ENCODE measurements around the gene HHATL. TPM values are rescaled to one million over a fixed set of nuclear protein-coding genes. Genes with fewer than 3 reads are reported as not detected.

HHATL gene
- total and polyA plus RNA-seq, 4 donors, result 1.4 to 1.5 TPM; not detected in 2

DNA sequence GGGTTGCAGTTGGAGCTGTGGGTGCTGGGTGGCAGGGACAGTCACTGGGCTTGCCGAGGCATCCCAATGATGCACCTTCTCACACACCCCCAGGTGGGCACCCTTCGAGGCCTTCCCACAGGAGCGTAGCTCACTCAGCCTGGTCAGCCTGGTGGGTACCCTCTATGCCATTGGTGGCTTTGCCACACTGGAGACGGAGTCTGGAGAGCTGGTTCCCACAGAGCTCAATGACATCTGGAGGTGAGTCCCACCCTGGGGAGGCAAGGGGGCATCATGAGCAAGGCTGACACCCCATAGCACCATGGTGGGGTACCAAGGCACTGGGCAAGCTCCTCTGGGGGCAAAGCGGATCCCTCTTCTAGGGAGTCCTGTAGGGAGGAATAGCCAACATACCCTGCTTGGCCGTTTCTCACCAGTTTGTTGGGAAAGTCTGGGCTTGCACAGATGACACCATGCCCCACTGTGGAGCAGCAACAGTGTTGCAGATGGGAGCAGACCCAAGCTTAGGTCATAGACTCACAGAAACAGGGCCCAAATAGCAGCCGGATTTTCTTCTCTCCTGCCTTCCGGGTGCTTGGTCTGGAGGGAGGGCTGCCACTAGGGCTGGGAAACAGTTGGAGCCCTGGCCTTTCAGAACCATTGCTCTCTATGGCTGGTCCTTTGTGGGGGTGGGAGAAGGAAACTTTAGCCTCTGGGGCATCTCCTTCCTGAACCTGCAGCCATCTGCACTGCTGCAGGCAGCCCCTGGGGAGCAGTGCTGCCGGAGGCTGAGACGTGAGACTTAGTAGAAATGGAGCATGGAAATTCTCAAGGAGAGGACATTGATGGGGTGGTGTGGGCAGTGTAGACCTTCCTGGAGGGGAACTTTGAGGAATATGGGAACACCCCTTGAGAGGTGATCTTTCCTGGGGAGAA is 11.6 kb downstream of the HHATL start:
- Histone ChIP-seq H3K9me3 (ENCODE audit: control insufficient read depth, low read length) (no peaks in the 10 kb centered on the region), H3K4me1 (ENCODE audit: control insufficient read depth in 1 of 2, insufficient read depth in 2 of 2, low read length in 2 of 2) (no peaks in the 10 kb centered on the region), H3K27ac (ENCODE audit: low read depth in 1 of 2, low read length in 2 of 2) (no peak overlapping the region), H3K4me3 (ENCODE audit: low read length in 2 of 2) (no peak overlapping the region), H3K27me3 (ENCODE audit: control insufficient read depth in 1 of 2, insufficient read depth in 2 of 2, low read length in 1 of 2) (no peaks in the 10 kb centered on the region), H3K36me3 (ENCODE audit: control insufficient read depth in 1 of 2, insufficient read depth in 2 of 2, low read length in 1 of 2) (no peaks in the 10 kb centered on the region)
- WGBS, 2 donors, result 71 to 78% methylated on average over 10 of the region's 10 CpGs
- DNase-seq (peak; percentile 28 to 62), ATAC-seq (ENCODE audit: low FRiP score) (no peak)
- intact Hi-C loops (cut with DNase I), result no loop called here

- intact Hi-C loops (cut with DNase I), result no loop called here
- Histone ChIP-seq H3K4me1 (ENCODE audit: control insufficient read depth in 1 of 2, insufficient read depth in 2 of 2, low read length in 2 of 2) (no peaks in the 10 kb centered on the region), H3K27ac (ENCODE audit: low read depth in 1 of 2, low read length in 2 of 2) (no peak overlapping the region), H3K9me3 (ENCODE audit: control insufficient read depth, low read length) (no peaks in the 10 kb centered on the region), H3K36me3 (ENCODE audit: control insufficient read depth in 1 of 2, insufficient read depth in 2 of 2, low read length in 1 of 2) (no peaks in the 10 kb centered on the region), H3K27me3 (ENCODE audit: control insufficient read depth in 1 of 2, insufficient read depth in 2 of 2, low read length in 1 of 2) (no peaks in the 10 kb centered on the region), H3K4me3 (ENCODE audit: low read length in 2 of 2) (no peak overlapping the region)
- DNase-seq, result peak; percentile 12 to 53
- ATAC-seq (ENCODE audit: low FRiP score), result no peak
- 91 to 97% methylated on average over 7 of the region's 7 CpGs for WGBS, 2 donors
Measured at GRCh38 chr3:42690191-42690590, 12.4 kb downstream of the HHATL start.

GRCh38 chr3:42689421-42690014 is 13.1 kb downstream of the HHATL start:
- 93 to 97% methylated on average over 9 of the region's 9 CpGs for WGBS, 2 donors

GRCh38 chr3:42688487-42689420 is 13.8 kb downstream of the HHATL start:
- Histone ChIP-seq H3K36me3 (ENCODE audit: control insufficient read depth in 1 of 2, insufficient read depth in 2 of 2, low read length in 1 of 2) (no peaks in the 10 kb centered on the region), H3K4me3 (ENCODE audit: low read length in 2 of 2) (no peak overlapping the region), H3K27me3 (ENCODE audit: control insufficient read depth in 1 of 2, insufficient read depth in 2 of 2, low read length in 1 of 2) (no peaks in the 10 kb centered on the region), H3K4me1 (ENCODE audit: control insufficient read depth in 1 of 2, insufficient read depth in 2 of 2, low read length in 2 of 2) (no peaks in the 10 kb centered on the region), H3K27ac (ENCODE audit: low read depth in 1 of 2, low read length in 2 of 2) (no peak overlapping the region), H3K9me3 (ENCODE audit: control insufficient read depth, low read length) (no peaks in the 10 kb centered on the region)
- DNase-seq (peak; percentile 31 to 62), ATAC-seq (ENCODE audit: low FRiP score) (no peak)
- 95% methylated on average over 22 of the region's 22 CpGs for WGBS, 2 donors
- intact Hi-C loops (cut with DNase I), result loop anchor here in 1 of 2 donors (10.0 kb wide), 1 partner anchor 56 kb away; no protein-coding TSS in a partner anchor

More at GRCh38 chr3:42689421-42690014, 13.1 kb downstream of the HHATL start:
- no peak overlapping the region for H3K27ac ChIP-seq (ENCODE audit: low read depth in 1 of 2, low read length in 2 of 2)
- ATAC-seq (ENCODE audit: low FRiP score) (no peak), DNase-seq (peak; percentile 24 to 33)
- intact Hi-C loops (cut with DNase I), result loop anchor here in 1 of 2 donors (10.0 kb wide), 1 partner anchor 55 kb away; no protein-coding TSS in a partner anchor
- no peaks in the 10 kb centered on the region for H3K9me3 ChIP-seq (ENCODE audit: control insufficient read depth, low read length)
- H3K4me3 ChIP-seq (ENCODE audit: low read length in 2 of 2), result no peak overlapping the region
- no peaks in the 10 kb centered on the region for H3K27me3 ChIP-seq (ENCODE audit: control insufficient read depth in 1 of 2, insufficient read depth in 2 of 2, low read length in 1 of 2)
- no peaks in the 10 kb centered on the region for H3K36me3 ChIP-seq (ENCODE audit: control insufficient read depth in 1 of 2, insufficient read depth in 2 of 2, low read length in 1 of 2)
- H3K4me1 ChIP-seq (ENCODE audit: control insufficient read depth in 1 of 2, insufficient read depth in 2 of 2, low read length in 2 of 2), result no peaks in the 10 kb centered on the region

GRCh38 chr3:42688016-42688415 is 14.6 kb downstream of the HHATL start:
- intact Hi-C loops (cut with DNase I), result loop anchor here in 1 of 2 donors (10.0 kb wide), 1 partner anchor 57 kb away; no protein-coding TSS in a partner anchor
- H3K36me3 ChIP-seq (ENCODE audit: control insufficient read depth in 1 of 2, insufficient read depth in 2 of 2, low read length in 1 of 2), result no peaks in the 10 kb centered on the region
- no peaks in the 10 kb centered on the region for H3K27me3 ChIP-seq (ENCODE audit: control insufficient read depth in 1 of 2, insufficient read depth in 2 of 2, low read length in 1 of 2)
- WGBS, 2 donors, result 95 to 96% methylated on average over 15 of the region's 15 CpGs
- no peaks in the 10 kb centered on the region for H3K9me3 ChIP-seq (ENCODE audit: control insufficient read depth, low read length)
- H3K4me1 ChIP-seq (ENCODE audit: control insufficient read depth in 1 of 2, insufficient read depth in 2 of 2, low read length in 2 of 2), result peaks cover 0 to 3% of the 10 kb centered on the region in 2 donors
- peak; percentile 37 to 73 for DNase-seq
- no peak for ATAC-seq (ENCODE audit: low FRiP score)
- no peak overlapping the region for H3K27ac ChIP-seq (ENCODE audit: low read depth in 1 of 2, low read length in 2 of 2)
- H3K4me3 ChIP-seq (ENCODE audit: low read length in 2 of 2), result no peak overlapping the region

- Histone ChIP-seq H3K27ac (ENCODE audit: low read depth in 1 of 2, low read length in 2 of 2) (no peak overlapping the region), H3K36me3 (ENCODE audit: control insufficient read depth in 1 of 2, insufficient read depth in 2 of 2, low read length in 1 of 2) (no peaks in the 10 kb centered on the region), H3K9me3 (ENCODE audit: control insufficient read depth, low read length) (no peaks in the 10 kb centered on the region), H3K4me1 (ENCODE audit: control insufficient read depth in 1 of 2, insufficient read depth in 2 of 2, low read length in 2 of 2) (peaks cover 0 to 3% of the 10 kb centered on the region in 2 donors), H3K27me3 (ENCODE audit: control insufficient read depth in 1 of 2, insufficient read depth in 2 of 2, low read length in 1 of 2) (no peaks in the 10 kb centered on the region), H3K4me3 (ENCODE audit: low read length in 2 of 2) (no peak overlapping the region)
- ATAC-seq (ENCODE audit: low FRiP score), result no peak
- 85 to 86% methylated on average over 7 of the region's 7 CpGs for WGBS, 2 donors
- DNase-seq, result peak; percentile 33 to 43
- intact Hi-C loops (cut with DNase I), result loop anchor here in 1 of 2 donors (10.0 kb wide), 1 partner anchor 58 kb away; no protein-coding TSS in a partner anchor
Measured at GRCh38 chr3:42686832-42687650, 15.6 kb downstream of the HHATL start.

DNA sequence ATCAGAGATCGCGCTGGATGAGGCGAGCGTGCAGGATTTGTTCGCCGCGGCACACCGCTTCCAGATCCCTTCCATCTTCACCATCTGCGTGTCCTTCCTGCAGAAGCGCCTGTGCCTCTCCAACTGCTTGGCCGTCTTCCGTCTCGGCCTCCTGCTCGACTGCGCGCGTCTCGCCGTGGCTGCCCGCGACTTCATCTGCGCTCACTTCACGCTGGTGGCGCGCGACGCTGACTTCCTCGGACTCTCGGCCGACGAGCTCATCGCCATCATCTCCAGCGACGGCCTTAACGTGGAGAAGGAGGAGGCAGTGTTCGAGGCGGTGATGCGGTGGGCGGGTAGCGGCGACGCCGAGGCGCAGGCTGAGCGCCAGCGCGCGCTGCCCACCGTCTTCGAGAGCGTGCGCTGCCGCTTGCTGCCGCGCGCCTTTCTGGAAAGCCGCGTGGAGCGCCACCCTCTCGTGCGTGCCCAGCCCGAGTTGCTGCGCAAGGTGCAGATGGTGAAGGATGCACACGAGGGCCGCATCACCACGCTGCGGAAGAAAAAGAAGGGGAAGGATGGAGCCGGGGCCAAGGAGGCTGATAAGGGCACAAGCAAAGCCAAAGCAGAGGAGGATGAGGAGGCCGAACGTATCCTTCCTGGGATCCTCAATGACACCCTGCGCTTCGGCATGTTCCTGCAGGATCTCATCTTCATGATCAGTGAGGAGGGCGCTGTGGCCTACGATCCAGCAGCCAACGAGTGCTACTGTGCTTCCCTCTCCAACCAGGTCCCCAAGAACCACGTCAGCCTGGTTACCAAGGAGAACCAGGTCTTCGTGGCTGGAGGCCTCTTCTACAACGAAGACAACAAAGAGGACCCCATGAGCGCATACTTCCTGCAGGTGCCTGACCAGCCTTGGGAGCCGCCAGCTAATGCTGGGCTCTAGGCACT is 16.4 kb downstream of the HHATL start:
- WGBS, 2 donors, result 31 to 36% methylated on average over 80 of the region's 80 CpGs
- H3K4me3 ChIP-seq (ENCODE audit: low read length in 2 of 2), result no peak overlapping the region

More for the DNA sequence above, 16.4 kb downstream of the HHATL start:
- DNase-seq, result peak; percentile 49 to 75
- ATAC-seq (ENCODE audit: low FRiP score), result no peak
- H3K9me3 ChIP-seq (ENCODE audit: control insufficient read depth, low read length), result no peaks in the 10 kb centered on the region
- no peaks in the 10 kb centered on the region for H3K36me3 ChIP-seq (ENCODE audit: control insufficient read depth in 1 of 2, insufficient read depth in 2 of 2, low read length in 1 of 2)
- intact Hi-C loops (cut with DNase I), result loop anchor here in 1 of 2 donors (10.0 kb wide), 1 partner anchor 59 kb away; no protein-coding TSS in a partner anchor
- no peaks in the 10 kb centered on the region for H3K27me3 ChIP-seq (ENCODE audit: control insufficient read depth in 1 of 2, insufficient read depth in 2 of 2, low read length in 1 of 2)
- no peak overlapping the region for H3K27ac ChIP-seq (ENCODE audit: low read depth in 1 of 2, low read length in 2 of 2)
- peaks cover 0 to 3% of the 10 kb centered on the region in 2 donors for H3K4me1 ChIP-seq (ENCODE audit: control insufficient read depth in 1 of 2, insufficient read depth in 2 of 2, low read length in 2 of 2)

Measured in aorta (tissue), 5 donors.